H1 (cell line): ENCODE measurements around the gene NCAPG2. TPM values are rescaled to one million over a fixed set of nuclear protein-coding genes. Genes with fewer than 3 reads are reported as not detected.

Experiments
- ASH2L ChIP-seq: fragments of 200-600, 300-600 bp; sonication (generic); IDR thresholded peaks from one replicate; pipeline ENCODE4 v1.7.1; 2017; ENCODE audit warnings: low read length
- ATF3 ChIP-seq: IDR thresholded peaks from 2 replicates; pipeline ENCODE4 v1.6.1; 2011; ENCODE audit warnings: low read depth, mild to moderate bottlenecking, low read length; ENCODE audit not compliant: insufficient read depth
- BACH1 ChIP-seq: IDR thresholded peaks from 2 replicates; pipeline ENCODE4 v1.6.1; 2012; ENCODE audit warnings: low read length, improper control_type of control experiment
- CBX5 ChIP-seq: fragments of 300-800, 300-1000 bp; sonication (generic); IDR thresholded peaks from 2 replicates; pipeline ENCODE4 v1.7.1; 2016; ENCODE audit warnings: antibody characterized with exemption, low read length, low read depth
- CHD2 ChIP-seq: IDR thresholded peaks from 2 replicates; pipeline ENCODE4 v1.6.1; 2012; ENCODE audit warnings: low read length, improper control_type of control experiment
- CTBP2 ChIP-seq: IDR thresholded peaks from 2 replicates; pipeline ENCODE4 v1.7.0; 2011; ENCODE audit warnings: borderline replicate concordance, mild to moderate bottlenecking, moderate library complexity, mixed read lengths, low read length; ENCODE audit not compliant: insufficient read depth, insufficient read length
- CTCF ChIP-seq, 3 experiments: IDR thresholded peaks; 1 replicate in 2 of 3; 2 replicates in 1 of 3; pipeline versions ENCODE4 v1.5.1 to v1.6.1; 2011; ENCODE audit warnings: low read length in 3 of 3, mild to moderate bottlenecking in 3 of 3, inconsistent platforms in 2 of 3, low read depth in 1 of 3, moderate library complexity in 1 of 3; ENCODE audit not compliant: insufficient read depth in 1 of 3; ENCODE audit errors: control extremely low read depth in 1 of 3
- EGR1 ChIP-seq: IDR thresholded peaks from 2 replicates; pipeline ENCODE4 v1.6.1; 2011; ENCODE audit warnings: low read depth, low read length, borderline replicate concordance
- GABPA ChIP-seq: IDR thresholded peaks from 2 replicates; pipeline ENCODE4 v1.6.1; 2011; ENCODE audit warnings: mild to moderate bottlenecking, low read length, moderate library complexity, borderline replicate concordance; ENCODE audit not compliant: insufficient read depth
- KDM1A ChIP-seq: fragments of 200-600, 300-600 bp; sonication (generic); IDR thresholded peaks from 2 replicates; pipeline ENCODE4 v1.7.1; 2016; ENCODE audit warnings: mild to moderate bottlenecking, low read length, borderline replicate concordance
- KDM4A ChIP-seq: IDR thresholded peaks from one replicate; pipeline ENCODE4 v1.7.1; 2012; ENCODE audit warnings: low read depth, mild to moderate bottlenecking, moderate library complexity, low read length, inconsistent platforms; ENCODE audit not compliant: severe bottlenecking
- KDM5A ChIP-seq: fragments of 200-600 bp; IDR thresholded peaks from 2 replicates; pipeline ENCODE4 v1.7.1; 2012; ENCODE audit warnings: mild to moderate bottlenecking, low read length, inconsistent platforms, mixed read lengths
- MAFK ChIP-seq: IDR thresholded peaks from 2 replicates; pipeline ENCODE4 v1.6.1; 2012; ENCODE audit warnings: low read depth, mild to moderate bottlenecking, improper control_type of control experiment, low read length
- MAX ChIP-seq: IDR thresholded peaks from 2 replicates; pipeline ENCODE4 v1.6.1; 2012; ENCODE audit warnings: inconsistent platforms
- RXRA ChIP-seq: IDR thresholded peaks from 2 replicates; pipeline ENCODE4 v1.6.1; 2011; ENCODE audit warnings: low read depth, mild to moderate bottlenecking, low read length, moderate library complexity; ENCODE audit not compliant: insufficient read depth
- SP2 ChIP-seq: IDR thresholded peaks from 2 replicates; pipeline ENCODE4 v1.6.1; 2012; ENCODE audit warnings: mild to moderate bottlenecking, low read length, inconsistent platforms
- SP4 ChIP-seq: IDR thresholded peaks from 2 replicates; pipeline ENCODE4 v1.6.1; 2012; ENCODE audit warnings: low read length, inconsistent platforms
- SRF ChIP-seq: IDR thresholded peaks from 2 replicates; pipeline ENCODE4 v1.6.1; 2011; ENCODE audit warnings: mild to moderate bottlenecking, low read depth, low read length, moderate library complexity
- TBP ChIP-seq: IDR thresholded peaks from 2 replicates; pipeline ENCODE4 v1.6.1; 2011; ENCODE audit warnings: low read depth, low read length, improper control_type of control experiment
- USF2 ChIP-seq: IDR thresholded peaks from 2 replicates; pipeline ENCODE4 v1.6.1; 2011; ENCODE audit warnings: low read length, improper control_type of control experiment
- polyA plus RNA-seq, 7 experiments: library from polyadenylated mRNA; depleted of rRNA in 3 of 7; stranded (reverse) in 5 of 7; unstranded in 2 of 7; fragments of >200 nt in 5 of 7; fragments of 200-250 nt in 2 of 7; gene quantifications; 1 replicate in 5 of 7; 2 replicates in 1 of 7; 4 replicates in 1 of 7; pipeline versions ENCODE4 v1.2.1 to v1.2.3, GENCODE V29; 2011 to 2013; ENCODE audit warnings: missing spikeins in 2 of 7, mixed read lengths in 2 of 7
- total RNA-seq: library from RNA; stranded (reverse); fragmentation: NEBNext Ultra II Directional; extraction: Animal tissue kit (Norgen Biotek cat#: 25700); gene quantifications from 2 replicates; pipeline ENCODE4 v1.2.1, GENCODE V29; 2021

The NCAPG2 gene
- total and polyA plus RNA-seq, 2 of the 8 experiments (the other 6 are each of a cell fraction or from before 2014, with no cell fraction given) = 49.9 to 119 TPM

- no peak for TF ChIP-seq KDM5A
- TF ChIP-seq RXRA = no peak
- peak; percentile 42; the same call in 1 of the 2 replicates for TF ChIP-seq EGR1
- TF ChIP-seq SRF = no peak
- TF ChIP-seq ASH2L = peak; percentile 51
- TF ChIP-seq ATF3 = no peak
- TF ChIP-seq SP4 = peak; percentile 64; the same call in 1 of the 2 replicates
- TF ChIP-seq GABPA = no peak
- TF ChIP-seq CHD2 = peak; percentile 98
- no peak for TF ChIP-seq CBX5
- no peak for TF ChIP-seq USF2
- no peak for TF ChIP-seq KDM1A
- peak; percentile 90 for TF ChIP-seq BACH1
- peak; percentile 74; the same call in 1 of the 2 replicates for TF ChIP-seq MAX
- TF ChIP-seq CTCF (IDR thresholded peaks at IDR 0.05; ENCODE audit: control extremely low read depth in 1 of 3, insufficient read depth in 1 of 3, low read depth in 1 of 3, low read length in 3 of 3) = peak in 2 of 3 experiments; percentile 18 to 36; a peak in 2 of 4 replicates
- TF ChIP-seq KDM4A = peak; percentile 57
- TF ChIP-seq CTBP2 = peak; percentile 73
- TF ChIP-seq MAFK = no peak
- TF ChIP-seq TBP = peak; percentile 54; the same call in 1 of the 2 replicates
- TF ChIP-seq SP2 = no peak
These were observed at the start of gene NCAPG2 (continued) for GRCh38 chr7:158704524-158705233.
